Smooth muscle cell of the umbilical artery (primary cell): ENCODE results near the gene GLRA3. TPM values are rescaled to one million over a fixed set of nuclear protein-coding genes. Genes with fewer than 3 reads are reported as not detected.

Experiments used
- total RNA-seq: library from RNA; depleted of rRNA; stranded (reverse); fragments of >200 nt; gene quantifications from 2 replicates; pipeline ENCODE4 v1.2.3, GENCODE V29; 2014

GLRA3 gene
- not detected in 2 replicates for total RNA-seq

DNA sequence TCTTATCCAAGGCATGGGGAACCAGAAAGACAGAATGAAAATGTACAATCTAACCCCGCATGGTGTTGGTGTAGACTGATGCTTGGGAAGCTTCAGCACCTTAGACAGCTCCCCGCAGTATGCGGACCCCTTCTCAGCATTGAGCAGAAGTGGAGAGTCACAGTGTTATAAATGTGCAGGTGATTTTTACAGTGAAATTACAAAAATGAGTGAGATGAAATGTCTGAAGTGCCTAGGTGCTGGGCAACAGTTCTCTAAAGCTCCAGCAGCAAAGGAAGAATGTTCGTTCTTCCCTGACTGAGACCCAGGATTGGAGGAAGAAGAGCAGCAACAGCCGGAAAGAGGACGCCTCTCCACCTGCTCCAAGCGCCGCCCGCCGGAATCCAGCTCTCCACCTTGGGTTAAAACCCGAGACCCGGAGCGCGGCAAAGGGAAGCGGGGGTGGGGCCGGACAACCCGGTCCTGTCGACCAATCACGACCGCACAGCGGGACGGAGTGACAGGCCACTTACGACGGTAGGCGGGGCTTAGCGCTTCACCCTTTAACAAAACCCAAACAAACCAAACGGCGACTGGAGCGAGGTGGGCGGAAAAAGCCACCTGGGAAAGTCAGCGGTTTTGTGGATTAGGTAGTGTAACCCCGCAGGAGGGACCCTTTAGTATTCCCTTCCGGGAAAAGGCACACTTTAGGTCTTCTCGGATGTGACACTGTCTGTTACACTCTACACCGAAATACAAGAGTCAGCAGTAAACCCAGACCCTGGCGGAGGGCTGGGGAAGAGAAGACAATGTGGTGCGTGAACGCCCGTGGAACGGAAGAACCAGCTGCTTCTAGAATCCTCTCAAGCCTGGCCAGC lies at the start of gene GLRA3:
Gene GLRA3 (minus strand): TSS at position 403 of the 857 bp plus-strand sequence. CDS start 436 bp downstream, outside the sequence.

Other genes starting within 250 kb of the GLRA3 start
- not detected in 2 replicates for gene ADAM29, start 89.1 kb upstream of the GLRA3 start, total RNA-seq